GM21723 (cell line): ENCODE data around the gene RS1.

ENCODE experiments used
- ATAC-seq: cut with Tn5 transposase; IDR thresholded peaks from one replicate; pipeline ENCODE4 v1.9.1; 2021; ENCODE audit warnings: mild to moderate bottlenecking, moderate library complexity; ENCODE audit not compliant: unreplicated experiment

The RS1 gene

DNA sequence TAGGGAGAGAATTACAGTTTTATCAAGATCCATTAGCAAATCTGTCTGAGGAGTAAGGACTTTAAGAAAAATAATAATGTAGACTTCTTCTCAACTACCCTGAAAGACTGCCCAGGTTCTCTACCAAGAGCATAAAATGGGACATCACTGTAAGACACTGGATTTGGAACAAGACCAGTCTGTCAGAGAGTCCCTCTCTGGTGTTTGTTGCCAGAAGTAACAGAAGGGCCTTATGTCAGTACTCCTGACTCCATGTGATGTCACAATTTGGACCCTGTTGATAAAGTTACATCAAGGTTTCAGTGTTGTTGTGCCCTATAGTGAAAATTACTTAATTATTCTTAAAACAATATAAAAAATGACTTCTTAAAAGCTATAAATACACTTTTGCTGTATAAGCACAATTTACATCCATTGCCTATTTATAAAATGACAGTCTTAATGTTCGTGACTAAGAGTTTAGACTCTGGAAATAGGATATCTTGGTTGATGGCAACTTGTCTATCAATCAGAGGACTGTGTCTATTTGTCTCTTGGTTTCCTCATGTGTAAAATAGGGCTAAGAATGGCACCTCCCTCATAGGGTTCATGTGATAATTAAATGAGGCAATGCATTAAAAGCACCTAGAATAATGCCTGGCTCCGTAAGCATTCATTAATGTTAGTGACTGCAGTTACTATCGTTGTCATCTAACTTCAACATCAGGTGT lies 57.8 kb downstream of the RS1 start:
- no peak for ATAC-seq

DNA sequence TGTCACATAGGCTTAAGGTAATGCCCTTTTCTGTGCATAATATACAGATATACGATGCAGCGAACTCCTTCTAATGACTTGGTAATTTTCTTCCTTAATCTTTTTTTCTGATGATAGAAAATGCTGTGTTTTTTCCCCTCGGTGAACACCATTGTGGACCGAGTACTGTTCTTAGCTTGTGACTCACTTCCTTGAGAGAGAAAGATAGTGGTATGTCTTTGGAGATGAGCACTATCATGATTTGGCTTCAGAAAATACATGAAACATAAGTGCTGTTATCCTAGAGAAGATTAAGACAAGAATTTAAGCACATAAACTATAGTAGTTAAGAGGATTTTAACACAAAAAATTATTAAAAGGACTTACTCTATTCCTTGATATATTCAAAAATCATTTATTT lies 63.9 kb downstream of the RS1 start:
- no peak for ATAC-seq

DNA sequence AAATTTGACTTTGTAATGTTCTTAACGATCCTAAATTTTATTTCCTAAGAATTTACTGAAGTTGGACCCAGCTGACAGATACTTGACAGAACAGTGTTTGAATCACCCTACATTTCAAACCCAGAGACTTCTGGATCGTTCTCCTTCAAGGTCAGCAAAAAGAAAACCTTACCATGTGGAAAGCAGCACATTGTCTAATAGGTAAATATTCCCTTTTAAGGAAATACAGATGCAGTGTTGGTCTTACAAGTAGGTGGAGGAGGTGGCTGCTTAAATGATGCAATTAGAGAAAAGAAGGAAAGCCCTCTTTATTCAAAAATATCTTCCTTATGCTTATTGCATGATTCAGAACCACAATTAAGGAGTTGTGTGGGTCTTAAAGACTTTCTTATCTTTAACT lies 73.5 kb downstream of the RS1 start:
- ATAC-seq, result no peak

DNA sequence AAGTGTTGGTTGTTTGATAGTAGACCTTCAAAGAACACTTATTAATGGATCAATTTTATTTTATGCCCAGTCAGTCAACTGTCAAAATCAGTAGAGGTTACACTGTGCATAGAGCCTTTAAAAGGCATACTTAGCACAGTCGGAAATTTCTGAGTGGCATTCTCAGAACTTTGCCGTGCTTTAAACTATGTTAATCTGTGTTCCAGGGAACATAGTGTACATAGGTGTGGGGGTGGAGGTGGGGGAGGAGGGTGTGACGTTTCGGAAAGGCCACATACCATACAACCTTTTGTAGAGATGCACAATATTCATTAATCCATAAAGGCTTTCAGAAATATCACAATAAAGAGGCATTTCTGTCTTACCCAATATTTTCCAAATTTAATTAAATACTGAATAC lies 75.8 kb downstream of the RS1 start:
- no peak for ATAC-seq

DNA sequence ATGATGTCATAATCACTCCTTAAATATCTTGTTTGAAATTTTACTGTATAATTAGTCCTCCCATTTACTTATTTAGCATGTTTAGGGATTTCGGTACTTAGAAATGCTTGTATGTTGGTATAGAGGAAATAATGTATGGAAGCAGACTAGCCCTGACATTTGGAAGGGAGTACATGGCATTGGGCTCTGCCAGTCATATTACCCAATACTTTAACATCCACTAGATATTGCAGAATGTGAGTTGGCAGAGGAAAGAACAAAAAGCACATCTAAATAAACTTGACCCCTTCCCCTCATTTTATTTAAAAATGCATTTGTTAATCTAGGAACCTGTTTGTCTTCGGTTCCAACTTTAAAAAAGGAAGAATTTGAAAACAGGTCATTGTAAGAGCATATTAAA lies 77.8 kb downstream of the RS1 start:
- no peak for ATAC-seq

DNA sequence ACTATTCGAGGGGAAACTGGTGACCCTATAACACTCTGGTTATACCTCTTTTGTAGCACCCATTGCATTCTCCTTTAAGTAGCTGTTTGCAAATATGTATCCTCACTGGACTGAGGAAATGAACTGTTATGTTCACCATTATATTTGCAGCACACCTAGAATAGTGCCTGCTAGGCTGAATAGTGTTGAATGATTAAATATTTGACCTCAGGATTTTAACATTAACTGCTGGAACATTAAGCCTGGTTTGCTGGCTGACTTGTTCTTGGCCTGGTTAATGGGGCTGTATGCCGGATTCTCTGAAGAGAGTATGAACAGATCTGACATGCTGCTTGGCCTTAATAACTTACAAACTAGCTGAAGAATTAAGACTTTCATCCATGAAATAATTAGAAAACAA lies 80.1 kb downstream of the RS1 start:
- ATAC-seq, result no peak
